GM19043 (cell line): ENCODE measurements around the gene MAGI2.
"Not testable (repeated sequence)": the region's sequence is repeated elsewhere in the genome, so short reads cannot be mapped to it uniquely, and the experiment has no call there.

Experiments used
- ATAC-seq: cut with Tn5 transposase; IDR thresholded peaks from one replicate; pipeline ENCODE4 v1.9.1; 2021; ENCODE audit warnings: low read depth; ENCODE audit not compliant: unreplicated experiment

MAGI2 gene

GRCh38 chr7:78011642-78012041, 1441.8 kb downstream of the MAGI2 start:
- no peak for ATAC-seq

- no peak for ATAC-seq
Measured at GRCh38 chr7:78007231-78007630, 1446.2 kb downstream of the MAGI2 start.

- ATAC-seq = no peak
Measured at GRCh38 chr7:78006063-78006755, 1447.3 kb downstream of the MAGI2 start.

- ATAC-seq = no peak
Measured at GRCh38 chr7:78002715-78003114, 1450.8 kb downstream of the MAGI2 start.

GRCh38 chr7:78002021-78002420, 1451.4 kb downstream of the MAGI2 start:
- no peak for ATAC-seq

- ATAC-seq = not testable (repeated sequence)
Measured at GRCh38 chr7:77999168-77999567, 1454.3 kb downstream of the MAGI2 start.

GRCh38 chr7:77995717-77996116, 1457.8 kb downstream of the MAGI2 start:
- no peak for ATAC-seq

- ATAC-seq = no peak
Measured at GRCh38 chr7:77993838-77994237, 1459.6 kb downstream of the MAGI2 start.

- no peak for ATAC-seq
Measured at GRCh38 chr7:77991656-77992055, 1461.8 kb downstream of the MAGI2 start.

GRCh38 chr7:77989981-77990566, 1463.4 kb downstream of the MAGI2 start:
- no peak for ATAC-seq

GRCh38 chr7:77985974-77986339, 1467.5 kb downstream of the MAGI2 start:
- ATAC-seq = no peak

GRCh38 chr7:77985232-77985973, 1468.1 kb downstream of the MAGI2 start:
- no peak for ATAC-seq

- no peak for ATAC-seq
Measured at GRCh38 chr7:77983973-77984372, 1469.5 kb downstream of the MAGI2 start.

- ATAC-seq = no peak
Measured at GRCh38 chr7:77982926-77983550, 1470.4 kb downstream of the MAGI2 start.

GRCh38 chr7:77980087-77980713, 1473.3 kb downstream of the MAGI2 start:
- no peak for ATAC-seq

GRCh38 chr7:77979219-77979618, 1474.2 kb downstream of the MAGI2 start:
- no peak for ATAC-seq

- no peak for ATAC-seq
Measured at GRCh38 chr7:77975672-77976480, 1477.6 kb downstream of the MAGI2 start.

- no peak for ATAC-seq
Measured at GRCh38 chr7:77971726-77972125, 1481.7 kb downstream of the MAGI2 start.

- ATAC-seq = no peak
Measured at GRCh38 chr7:77967429-77967828, 1486.0 kb downstream of the MAGI2 start.
